ENCODE data around the gene TSPO.

DNA sequence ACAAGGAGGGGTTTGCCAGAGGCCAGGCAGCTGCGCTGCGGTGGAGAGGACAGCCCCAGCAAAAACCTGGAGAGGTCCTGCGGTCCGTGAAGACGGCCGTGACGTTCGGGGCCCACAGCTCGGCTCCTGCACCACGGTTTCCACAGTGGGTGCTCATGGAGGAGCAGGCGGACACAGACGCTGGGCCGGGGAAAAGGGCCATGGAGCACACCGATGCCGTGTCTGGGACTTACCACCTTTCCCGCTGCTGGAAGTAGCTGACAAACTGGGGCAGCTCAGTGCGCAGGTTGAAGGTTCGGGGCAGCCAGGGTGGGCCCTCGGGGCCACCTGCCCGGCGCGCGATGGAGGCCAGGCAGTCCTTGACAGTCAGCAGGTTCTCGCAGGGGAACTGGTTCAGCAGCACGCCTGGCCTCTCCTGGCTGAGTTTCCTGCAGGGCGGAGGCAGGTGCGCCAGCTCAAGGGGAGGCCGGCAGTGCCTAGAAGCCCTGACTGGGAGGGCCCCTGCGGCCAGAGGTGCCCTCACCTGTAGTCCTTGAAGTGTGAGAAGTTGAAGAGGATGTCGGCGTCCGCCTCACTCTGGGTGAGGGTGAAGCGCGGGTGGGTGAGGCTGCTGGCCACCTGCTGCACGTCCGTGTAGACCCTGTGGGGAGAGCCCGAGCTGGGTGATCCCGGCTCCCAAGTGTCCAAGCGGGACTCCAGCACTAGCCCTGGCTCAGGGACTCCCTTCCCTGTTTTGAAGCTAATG is 22.8 kb downstream of the TSPO start:
- TF ChIP-seq CTCF (IDR thresholded peaks at IDR 0.05; ENCODE audit: low read length) (no peak), EZH2 (optimal IDR thresholded peaks at IDR 0.05; ENCODE audit: low read depth, low read length) (no peak), EZH2phosphoT487 (IDR thresholded peaks at IDR 0.05; ENCODE audit: low read length) (no peak)
